Epithelial cell of proximal tubule (primary cell): ENCODE data around the gene CDH4. TPM values are rescaled to one million over a fixed set of nuclear protein-coding genes. Genes with fewer than 3 reads are reported as not detected.

Experiments used
- DNase-seq: peaks from one replicate; pipeline ENCODE4 v3.0.0-alpha.2; 2011; ENCODE audit warnings: low read depth
- H3K4me3 ChIP-seq: 2 replicates; pipeline ENCODE4 v1.5.1; 2011; ENCODE audit warnings: low read depth, mild to moderate bottlenecking, low read length
- CTCF ChIP-seq: conservative IDR thresholded peaks from 2 replicates; pipeline ENCODE4 v1.5.1; 2012; ENCODE audit warnings: low read depth, mild to moderate bottlenecking, low read length
- total RNA-seq: library from RNA; depleted of rRNA; stranded (reverse); fragments of >200 nt; gene quantifications from 2 replicates; pipeline ENCODE4 v1.2.3, GENCODE V29; 2015

Gene CDH4
- total RNA-seq, 1 donor from 2014 or later, result 17.1 TPM

- no peak overlapping the region for H3K4me3 ChIP-seq
- DNase-seq, result no peak
- no peak for TF ChIP-seq CTCF
Measured at GRCh38 chr20:61733891-61734732, 482.1 kb downstream of the CDH4 start.

GRCh38 chr20:61734733-61735502, 482.9 kb downstream of the CDH4 start:
- H3K4me3 ChIP-seq, result no peak overlapping the region
- TF ChIP-seq CTCF, result no peak

GRCh38 chr20:61735503-61735785, 483.4 kb downstream of the CDH4 start:
- no peak overlapping the region for H3K4me3 ChIP-seq
- TF ChIP-seq CTCF, result no peak
- no peak for DNase-seq

More at GRCh38 chr20:61734733-61735502, 482.9 kb downstream of the CDH4 start:
- no peak for DNase-seq

GRCh38 chr20:61736001-61736635, 484.1 kb downstream of the CDH4 start:
- DNase-seq, result no peak
- no peak overlapping the region for H3K4me3 ChIP-seq
- TF ChIP-seq CTCF, result no peak

GRCh38 chr20:61736751-61737310, 484.8 kb downstream of the CDH4 start:
- DNase-seq, result no peak
- no peak overlapping the region for H3K4me3 ChIP-seq
- TF ChIP-seq CTCF, result no peak

- no peak overlapping the region for H3K4me3 ChIP-seq
- DNase-seq, result no peak
- no peak for TF ChIP-seq CTCF
Measured at GRCh38 chr20:61737346-61737745, 485.3 kb downstream of the CDH4 start.
